GM19372 (cell line): ENCODE data around the gene ATP9B.
A peak's percentile ranks its signal among the peaks of the same experiment; 100 is the strongest.

Experiments
- ATAC-seq: cut with Tn5 transposase; IDR thresholded peaks from one replicate; pipeline ENCODE4 v1.9.1; 2021; ENCODE audit warnings: mild to moderate bottlenecking, low read depth, moderate library complexity; ENCODE audit not compliant: unreplicated experiment

The ATP9B gene

GRCh38 chr18:79345366-79345765 lies 276.2 kb downstream of the ATP9B start:
- ATAC-seq: no peak

DNA sequence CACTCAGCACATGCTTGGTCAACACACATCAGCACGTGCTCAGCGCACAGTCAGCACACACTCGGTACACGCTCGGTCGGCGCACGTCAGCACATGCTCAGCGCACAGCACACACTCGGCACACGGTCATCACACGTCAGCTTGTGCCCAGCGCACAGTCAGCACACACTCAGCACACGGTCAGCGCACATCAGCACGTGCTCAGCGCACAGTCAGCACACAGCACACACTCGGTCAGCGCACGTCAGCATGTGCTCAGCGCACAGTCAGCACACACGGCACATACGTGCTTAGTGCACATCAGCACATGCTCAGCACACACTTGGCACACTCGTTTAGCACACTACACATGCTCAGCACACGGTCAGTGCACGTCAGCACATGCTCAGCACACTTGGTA lies 276.8 kb downstream of the ATP9B start:
- ATAC-seq: no peak

DNA sequence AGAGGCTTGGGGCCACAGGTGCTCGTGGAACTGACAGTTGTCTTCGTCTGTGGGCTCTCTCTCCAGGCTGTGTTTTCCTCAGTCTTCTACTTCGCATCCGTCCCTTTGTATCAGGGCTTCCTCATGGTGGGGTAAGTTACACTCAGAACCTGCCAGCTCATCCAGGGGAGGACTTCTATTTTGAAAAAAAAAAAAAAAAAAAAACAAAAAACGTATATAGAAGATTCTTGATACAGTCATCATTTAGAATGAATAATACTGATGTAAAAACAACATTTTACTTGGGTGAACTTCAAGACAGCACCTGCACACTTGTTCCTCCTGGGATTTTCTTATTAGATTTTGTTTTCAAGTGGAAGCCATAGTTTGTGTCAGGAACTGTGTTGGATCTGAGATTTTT lies 278.9 kb downstream of the ATP9B start:
- no peak for ATAC-seq

DNA sequence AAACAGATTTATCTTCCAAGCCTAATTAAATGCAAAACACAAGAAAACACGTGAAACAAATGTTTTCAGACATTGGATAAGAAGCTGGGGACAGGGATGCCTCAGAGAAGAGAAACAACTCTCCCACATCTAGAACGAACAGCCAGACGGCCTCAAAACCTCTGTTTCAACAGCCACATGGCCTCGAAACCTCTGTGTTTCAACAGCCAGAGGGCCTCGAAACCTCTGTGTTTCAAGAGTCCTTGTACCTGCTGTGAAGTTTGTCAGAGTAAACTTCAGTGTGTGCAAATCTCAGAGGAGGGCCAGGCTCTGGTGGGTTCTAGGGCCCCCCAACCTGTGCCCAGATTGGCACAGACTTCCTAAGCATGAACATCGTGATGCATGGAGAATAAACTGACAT lies 283.2 kb downstream of the ATP9B start:
- no peak for ATAC-seq

GRCh38 chr18:79353267-79353666 lies 284.1 kb downstream of the ATP9B start:
- ATAC-seq: no peak

GRCh38 chr18:79354350-79354749 lies 285.2 kb downstream of the ATP9B start:
- ATAC-seq: no peak

DNA sequence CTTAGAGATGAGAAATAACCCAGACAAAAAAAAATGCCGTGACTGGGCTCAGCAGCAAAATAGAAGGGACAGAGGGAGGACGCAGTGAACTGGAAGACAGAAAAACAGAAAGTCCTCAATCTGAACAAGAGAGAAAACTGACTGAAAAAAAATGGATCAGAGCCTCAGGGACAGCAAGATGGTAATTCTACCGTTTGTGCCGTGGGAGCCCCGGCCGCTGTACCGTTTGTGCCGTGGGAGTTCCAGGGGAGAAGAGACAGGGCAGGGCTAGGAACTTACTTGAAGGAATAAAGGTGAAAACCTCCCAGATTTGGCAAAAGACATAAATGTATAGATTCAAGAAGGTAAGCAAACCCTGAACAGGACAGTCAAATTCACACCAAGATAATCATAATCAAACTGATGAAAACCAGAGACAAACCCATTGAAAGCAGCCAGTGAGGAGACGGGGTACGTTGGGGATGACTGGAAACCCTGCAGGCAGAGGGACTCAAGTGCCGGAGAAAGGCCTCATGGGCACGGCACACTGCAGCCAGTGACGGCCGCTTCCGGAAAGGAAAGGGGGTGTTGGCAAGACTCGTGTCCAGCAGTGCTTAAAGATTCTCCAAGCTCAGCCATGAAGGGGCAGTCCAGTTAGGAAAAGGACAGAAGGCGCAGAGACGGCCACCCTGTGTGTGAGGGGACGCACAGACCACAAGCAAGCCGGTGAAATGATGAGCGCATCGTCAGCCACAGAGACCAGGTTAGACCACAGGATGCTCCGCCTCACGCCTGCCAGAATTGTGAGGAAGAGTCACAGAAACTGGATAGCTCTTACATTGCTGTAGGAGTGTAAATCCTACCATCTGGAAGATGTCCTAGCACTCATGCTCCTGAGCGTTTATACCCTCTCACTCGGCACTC lies 286.5 kb downstream of the ATP9B start:
- ATAC-seq: no peak

DNA sequence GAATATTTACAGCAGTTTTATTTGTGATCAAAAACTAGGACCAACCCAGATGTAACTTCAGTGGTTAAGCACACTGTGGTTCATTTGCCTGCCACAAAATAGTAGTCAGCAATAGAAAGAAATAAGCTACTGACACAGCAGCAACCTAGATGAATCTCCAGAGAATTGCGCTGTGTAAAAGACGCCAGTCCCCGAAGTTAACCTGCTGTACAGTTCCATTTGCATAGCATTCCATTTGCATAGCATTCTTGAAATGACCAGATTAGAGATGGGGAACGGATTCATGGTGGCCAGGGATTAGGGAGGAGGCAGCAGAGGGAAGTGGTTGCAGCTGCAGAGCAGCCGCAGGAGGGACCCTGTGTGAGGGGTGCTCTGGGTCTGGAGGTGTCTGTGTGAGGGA lies 287.2 kb downstream of the ATP9B start:
- peak; percentile 60 for ATAC-seq

GRCh38 chr18:79360933-79361332 lies 291.7 kb downstream of the ATP9B start:
- ATAC-seq: no peak

DNA sequence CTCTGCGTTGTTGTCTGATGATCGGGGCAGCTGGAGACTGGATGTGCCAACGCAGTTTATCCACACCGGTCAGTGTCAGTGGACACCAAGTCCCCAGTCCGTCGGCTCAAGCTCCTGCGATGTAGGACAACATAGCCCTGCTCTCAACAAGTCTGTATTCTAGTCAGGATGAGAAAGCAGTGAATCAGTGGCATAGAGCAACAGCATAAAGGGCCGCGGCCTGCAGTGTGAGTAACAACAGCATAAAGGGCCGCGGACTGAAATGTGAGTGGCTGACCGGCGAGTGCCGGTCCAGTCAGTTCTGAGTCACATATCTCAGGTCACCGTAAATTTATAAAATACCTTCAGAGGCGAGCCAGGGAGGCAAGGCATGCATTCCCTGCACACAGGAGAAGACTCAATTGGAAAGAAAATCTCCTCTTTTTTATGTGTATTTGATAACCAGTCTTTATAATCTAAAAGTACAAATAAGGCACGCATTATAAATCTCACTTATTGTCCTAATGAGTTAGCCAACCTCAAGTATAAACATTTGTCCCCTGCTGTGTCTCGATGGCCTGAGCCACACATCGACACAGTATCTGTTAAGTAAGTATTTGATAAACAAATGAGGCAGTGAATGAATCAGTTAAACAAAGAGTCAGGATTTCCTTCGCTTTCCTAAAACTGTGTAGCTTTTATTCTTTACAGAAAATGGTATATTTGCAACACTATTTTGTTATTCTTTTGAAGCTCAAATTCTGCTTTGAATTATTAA lies 292.8 kb downstream of the ATP9B start:
- no peak for ATAC-seq

- ATAC-seq: no peak
Measured at GRCh38 chr18:79365701-79366100, 296.5 kb downstream of the ATP9B start.

GRCh38 chr18:79366177-79367094 lies 297.2 kb downstream of the ATP9B start:
- ATAC-seq: no peak

DNA sequence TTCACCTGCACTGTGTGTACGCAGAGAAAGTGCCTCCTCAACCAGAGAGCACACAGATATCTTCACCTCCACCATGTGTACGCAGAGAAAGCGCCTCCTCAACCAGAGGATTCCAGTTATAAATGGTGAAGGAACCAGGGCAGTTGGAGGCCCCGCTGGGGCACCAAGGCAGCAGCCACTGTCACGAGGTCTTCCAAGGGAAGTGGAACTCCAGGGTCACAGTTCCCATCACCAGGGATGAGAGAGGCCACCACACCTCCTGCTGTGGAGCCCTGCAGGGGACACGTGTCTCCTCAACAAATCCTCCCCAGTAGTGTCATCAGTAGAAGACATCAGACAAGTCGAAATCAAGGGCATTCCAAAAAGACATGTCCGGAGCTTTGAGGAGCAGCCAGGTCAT lies 298.3 kb downstream of the ATP9B start:
- no peak for ATAC-seq

DNA sequence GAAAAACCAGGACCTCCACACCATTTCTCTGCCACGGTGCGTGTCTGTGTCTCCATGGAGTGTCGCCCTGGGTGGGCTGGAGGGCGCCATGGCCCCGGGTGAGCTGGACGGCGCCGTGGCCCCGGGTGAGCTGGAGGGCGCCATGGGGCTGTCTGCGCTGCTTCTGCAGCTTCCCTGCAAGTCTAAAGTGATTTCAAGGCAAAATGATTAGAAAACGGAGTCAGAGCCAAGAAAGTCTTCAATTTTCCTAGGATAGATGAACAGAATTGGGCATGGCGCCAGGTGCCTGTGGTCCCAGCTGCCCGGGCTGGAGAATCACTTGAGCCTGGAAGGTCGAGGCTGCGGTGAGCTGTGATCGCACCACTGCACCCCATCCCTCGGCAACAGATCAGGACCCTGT lies 298.8 kb downstream of the ATP9B start:
- ATAC-seq: no peak

DNA sequence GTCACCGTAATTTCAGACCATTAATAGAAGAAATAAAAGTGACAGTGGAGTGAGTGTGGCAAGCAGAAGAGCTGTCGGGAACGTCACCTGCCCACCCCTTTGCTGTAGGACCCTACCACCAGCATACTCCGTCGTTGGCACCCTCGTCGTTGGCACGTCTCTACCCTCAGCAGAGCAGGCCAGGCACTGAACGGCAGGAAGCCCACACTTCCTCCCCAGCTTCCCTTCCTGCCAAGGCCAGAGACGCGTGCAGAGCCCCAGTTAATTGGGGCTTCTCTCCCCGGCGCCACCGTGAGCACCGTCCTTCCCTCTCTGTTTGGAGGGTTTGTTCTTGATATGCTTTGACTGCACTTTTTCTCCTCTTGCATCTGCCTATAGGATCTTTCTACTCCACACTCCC lies 299.5 kb downstream of the ATP9B start:
- no peak for ATAC-seq

DNA sequence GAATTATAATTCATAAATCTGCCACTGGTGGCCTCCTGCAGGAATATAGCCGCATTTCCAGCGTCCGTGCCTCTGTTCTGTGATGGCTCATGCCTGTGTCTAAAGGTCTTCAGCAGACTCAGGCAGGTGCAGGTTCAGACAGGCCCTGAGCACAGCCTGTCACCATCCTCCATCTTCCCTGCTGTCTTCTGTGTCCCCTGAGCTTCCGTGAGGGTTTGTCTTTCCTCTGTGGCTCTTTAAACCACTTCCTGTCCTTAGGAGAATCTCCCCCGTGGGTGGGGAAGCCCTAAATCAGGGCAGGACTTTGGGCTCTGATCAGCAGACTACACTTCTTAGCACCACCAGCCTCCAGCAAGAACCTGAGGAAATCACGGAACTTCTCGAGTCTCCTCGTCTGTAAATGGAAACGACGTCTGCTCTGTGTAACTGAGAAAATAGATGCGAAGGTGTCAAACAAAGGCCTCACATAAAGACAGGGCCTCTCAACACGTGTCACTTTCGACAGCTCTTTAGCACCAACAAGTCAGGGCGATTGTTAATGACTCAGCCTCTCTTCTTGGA lies 302.4 kb downstream of the ATP9B start:
- no peak for ATAC-seq

DNA sequence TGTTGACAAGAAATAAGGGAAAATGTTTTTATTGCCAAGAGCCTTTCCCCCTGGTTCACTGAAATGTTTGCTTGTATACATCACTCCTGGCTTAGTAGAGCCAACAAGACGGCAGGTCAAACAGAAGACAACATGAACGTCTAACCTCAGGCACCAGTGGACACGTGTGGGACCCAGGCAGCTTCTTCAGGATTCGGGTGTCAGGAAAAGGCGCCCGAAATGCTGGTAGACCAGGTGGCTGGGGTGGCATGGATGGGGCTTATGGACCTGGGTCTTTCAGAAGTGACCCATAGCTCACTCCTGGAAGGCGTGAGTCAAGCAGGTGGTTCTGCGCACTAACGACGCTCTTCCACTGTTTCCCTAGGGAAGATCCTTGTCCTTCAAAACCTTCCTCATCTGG lies 303.3 kb downstream of the ATP9B start:
- ATAC-seq: no peak

DNA sequence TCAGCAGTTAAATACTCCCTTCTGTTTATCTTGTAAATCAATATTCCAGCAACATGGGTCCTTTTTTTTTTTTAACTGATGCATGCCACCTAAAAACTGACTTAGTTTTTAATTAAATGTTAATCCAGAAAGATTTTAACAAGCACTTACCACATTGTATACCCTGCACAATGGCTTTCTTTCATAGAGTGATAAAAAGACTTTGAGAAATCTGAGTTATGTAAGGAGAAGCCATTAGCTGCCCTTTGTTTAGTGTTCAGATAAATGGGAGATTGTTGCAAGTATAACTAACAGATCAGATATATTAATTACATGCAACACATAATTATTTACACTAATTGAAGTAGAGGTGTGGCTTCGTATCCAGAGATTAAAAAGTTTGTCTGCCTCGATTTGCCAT lies 303.8 kb downstream of the ATP9B start:
- ATAC-seq: no peak

- ATAC-seq: no peak
Measured at GRCh38 chr18:79373736-79374135, 304.5 kb downstream of the ATP9B start.

- ATAC-seq: peak; percentile 87
Measured at GRCh38 chr18:79374408-79375171, 305.4 kb downstream of the ATP9B start.
